A673 (cell line): ENCODE measurements around the gene NOA1.

Experiments
- EZH2 ChIP-seq: fragments of 200-600 bp; sonication (generic); IDR thresholded peaks from 2 replicates; pipeline ENCODE4 v1.6.1; 2017; ENCODE audit warnings: borderline replicate concordance, low read depth, mild to moderate bottlenecking, mixed read lengths, antibody characterized with exemption, low read length; ENCODE audit not compliant: poor library complexity, severe bottlenecking
- TF ChIP-seq, protein P1 (sequence below): fragments of 300-800, 200-600 bp; sonication (generic); conservative IDR thresholded peaks from 2 replicates; pipeline ENCODE4 v1.5.1; 2017; ENCODE audit warnings: low read depth, mild to moderate bottlenecking, antibody characterized with exemption, low read length, moderate library complexity, mixed read lengths

DNA sequence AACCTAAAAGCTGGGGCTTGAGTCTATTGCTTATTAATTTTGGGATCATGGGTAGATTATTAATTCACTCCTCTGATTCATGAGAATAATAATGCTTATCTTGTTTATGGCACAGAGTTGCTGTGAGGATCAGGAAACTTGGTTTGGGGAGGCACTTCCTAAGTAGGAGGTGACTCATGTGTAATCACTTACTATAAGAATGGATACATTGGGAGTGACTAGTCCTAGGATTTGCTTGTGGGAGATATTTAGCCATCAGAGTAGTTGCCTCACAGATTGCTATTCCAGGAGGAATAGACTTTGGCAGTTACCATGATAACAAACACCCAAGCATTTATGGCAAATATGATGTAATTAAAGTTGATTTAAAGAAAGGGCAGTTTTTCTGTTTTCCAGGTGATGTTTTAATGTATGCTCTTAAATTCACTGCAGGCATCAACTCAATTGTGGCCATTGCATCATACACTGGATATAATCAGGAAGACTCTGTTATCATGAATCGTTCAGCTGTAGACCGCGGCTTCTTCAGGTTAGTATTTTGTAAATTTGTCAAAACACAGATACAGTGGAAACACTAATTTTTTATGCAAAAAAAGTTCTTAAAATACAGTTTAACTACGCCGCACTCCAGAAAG lies 43.2 kb upstream of the NOA1 start:
- TF ChIP-seq, protein P1, sequence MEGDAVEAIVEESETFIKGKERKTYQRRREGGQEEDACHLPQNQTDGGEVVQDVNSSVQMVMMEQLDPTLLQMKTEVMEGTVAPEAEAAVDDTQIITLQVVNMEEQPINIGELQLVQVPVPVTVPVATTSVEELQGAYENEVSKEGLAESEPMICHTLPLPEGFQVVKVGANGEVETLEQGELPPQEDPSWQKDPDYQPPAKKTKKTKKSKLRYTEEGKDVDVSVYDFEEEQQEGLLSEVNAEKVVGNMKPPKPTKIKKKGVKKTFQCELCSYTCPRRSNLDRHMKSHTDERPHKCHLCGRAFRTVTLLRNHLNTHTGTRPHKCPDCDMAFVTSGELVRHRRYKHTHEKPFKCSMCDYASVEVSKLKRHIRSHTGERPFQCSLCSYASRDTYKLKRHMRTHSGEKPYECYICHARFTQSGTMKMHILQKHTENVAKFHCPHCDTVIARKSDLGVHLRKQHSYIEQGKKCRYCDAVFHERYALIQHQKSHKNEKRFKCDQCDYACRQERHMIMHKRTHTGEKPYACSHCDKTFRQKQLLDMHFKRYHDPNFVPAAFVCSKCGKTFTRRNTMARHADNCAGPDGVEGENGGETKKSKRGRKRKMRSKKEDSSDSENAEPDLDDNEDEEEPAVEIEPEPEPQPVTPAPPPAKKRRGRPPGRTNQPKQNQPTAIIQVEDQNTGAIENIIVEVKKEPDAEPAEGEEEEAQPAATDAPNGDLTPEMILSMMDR = no peak
- TF ChIP-seq EZH2 = no peak
